GM21717 (cell line): ENCODE data around the gene DNM3.

ENCODE experiments used
- ATAC-seq: cut with Tn5 transposase; IDR thresholded peaks from one replicate; pipeline ENCODE4 v1.9.1; 2021; ENCODE audit warnings: mild to moderate bottlenecking, moderate library complexity; ENCODE audit not compliant: unreplicated experiment

Gene DNM3

DNA sequence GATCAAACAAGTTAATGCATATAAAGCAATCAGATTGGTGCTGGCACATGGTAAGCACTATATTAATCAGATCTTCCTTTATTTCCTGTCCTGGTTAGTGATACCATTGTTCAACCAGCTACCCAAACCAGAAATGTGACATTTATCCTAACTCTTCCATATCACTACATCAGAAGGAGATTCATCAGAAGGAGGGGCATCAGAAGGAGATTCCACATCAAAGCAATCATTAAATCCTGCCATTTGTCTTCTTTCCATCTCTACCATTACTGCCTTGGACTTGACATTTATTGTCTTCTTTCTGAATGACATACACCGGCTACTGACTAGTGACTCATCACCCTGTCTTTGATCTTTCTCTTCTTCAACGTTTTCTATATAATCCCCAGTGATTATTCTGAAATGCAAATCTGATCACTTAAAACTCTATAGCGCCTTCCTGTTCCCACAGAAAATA, 75.0 kb downstream of the DNM3 start:
- ATAC-seq: no peak

DNA sequence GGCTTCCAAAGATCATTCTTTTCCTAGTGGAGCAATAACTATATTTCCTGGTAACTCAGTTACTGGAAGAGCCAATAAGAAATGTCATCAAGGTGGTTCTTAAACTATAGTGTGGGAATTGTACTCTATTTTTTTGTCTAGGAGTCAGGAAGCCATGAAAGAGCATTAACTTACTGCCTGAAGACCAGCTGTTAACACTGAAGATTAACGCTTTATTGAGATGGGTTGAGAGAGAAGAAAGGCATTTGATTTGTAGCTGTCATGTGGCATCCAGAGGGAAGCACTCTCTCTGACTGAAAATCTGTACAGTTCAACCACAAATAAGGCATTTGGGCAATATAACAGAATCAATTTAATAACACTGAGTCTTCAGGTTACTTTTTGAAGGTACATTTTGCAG, 76.0 kb downstream of the DNM3 start:
- ATAC-seq: no peak

DNA sequence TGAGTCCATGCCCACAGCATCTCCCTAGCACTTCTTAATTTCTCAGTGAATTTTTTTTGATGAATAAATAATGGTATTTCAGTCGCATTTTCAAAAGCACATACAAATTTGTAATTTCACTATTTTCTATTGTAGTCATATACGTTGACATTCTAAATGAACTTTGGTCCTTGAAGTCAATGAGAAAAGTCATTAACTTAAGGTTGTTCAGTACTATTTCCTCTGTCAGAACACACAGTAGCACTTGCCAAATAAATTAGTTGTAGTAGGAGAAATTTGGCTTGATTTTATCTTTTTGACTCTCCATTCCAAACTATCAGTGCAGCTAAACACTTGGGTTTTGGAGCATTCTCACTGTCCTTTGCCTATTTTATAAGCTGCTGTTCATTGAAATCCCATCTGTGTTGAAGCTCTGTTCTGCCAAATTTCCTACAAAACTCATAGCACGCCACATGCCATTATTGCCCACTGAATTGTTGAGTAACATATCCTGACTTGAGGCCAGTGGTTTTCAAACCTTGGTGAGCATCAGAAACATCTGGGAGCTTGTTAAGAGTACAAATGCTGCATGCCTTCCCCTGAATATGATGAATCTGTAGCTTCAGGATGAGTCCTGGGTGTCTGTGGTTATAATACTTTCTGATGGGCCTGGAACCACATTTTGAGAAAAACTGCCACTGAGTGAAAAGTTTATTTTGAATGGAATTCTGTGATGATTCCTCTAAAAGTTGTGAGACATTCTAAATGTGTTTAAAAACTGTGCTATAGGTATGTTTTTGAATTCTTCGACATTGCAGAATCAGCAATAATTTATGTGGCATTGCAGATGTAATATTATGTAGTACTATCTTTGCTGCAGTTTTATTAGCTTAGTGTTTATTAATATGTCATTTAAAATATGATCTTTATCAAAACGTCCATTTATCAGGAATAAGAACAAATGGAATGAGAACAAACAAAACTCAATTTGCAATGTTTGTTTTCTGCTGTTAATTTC, 78.9 kb downstream of the DNM3 start:
- no peak for ATAC-seq

DNA sequence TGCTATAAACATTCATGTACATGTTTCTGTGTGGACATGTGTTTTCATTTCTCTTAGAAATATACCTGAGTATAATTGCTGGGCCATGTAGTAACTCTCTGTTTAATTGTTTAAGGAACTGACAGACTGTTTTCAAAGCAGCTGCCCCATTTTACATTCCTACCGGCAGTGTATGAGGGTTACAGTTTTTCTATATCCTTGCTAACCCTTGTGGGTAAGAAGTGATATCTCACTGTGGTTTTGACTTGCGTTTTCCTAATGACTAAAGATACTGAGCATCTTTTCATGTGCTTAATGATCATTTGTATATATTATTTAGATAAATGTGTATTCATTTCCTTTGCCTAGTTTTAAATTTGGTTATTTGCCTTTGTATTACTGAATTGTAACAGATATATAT, 81.7 kb downstream of the DNM3 start:
- no peak for ATAC-seq

DNA sequence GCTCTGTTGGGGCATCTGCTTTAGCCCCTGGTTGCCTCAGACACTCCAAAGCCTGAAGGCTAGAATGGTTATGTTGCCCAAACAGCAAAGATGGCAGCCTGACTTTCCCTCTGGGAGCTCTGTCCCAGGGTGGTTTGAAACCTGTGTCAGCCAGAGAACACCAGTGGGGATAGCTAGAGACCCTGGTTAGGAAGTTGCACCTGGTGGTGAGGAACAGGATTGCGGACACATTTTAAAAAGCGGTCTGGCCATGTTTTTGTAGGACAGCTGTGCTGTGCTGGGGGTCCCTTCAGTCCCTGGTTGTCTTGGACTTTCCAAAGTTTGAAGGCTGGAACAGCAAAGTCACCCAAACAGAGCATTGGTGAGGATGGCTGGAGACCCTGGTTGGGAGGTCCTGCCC, 87.8 kb downstream of the DNM3 start:
- no peak for ATAC-seq

DNA sequence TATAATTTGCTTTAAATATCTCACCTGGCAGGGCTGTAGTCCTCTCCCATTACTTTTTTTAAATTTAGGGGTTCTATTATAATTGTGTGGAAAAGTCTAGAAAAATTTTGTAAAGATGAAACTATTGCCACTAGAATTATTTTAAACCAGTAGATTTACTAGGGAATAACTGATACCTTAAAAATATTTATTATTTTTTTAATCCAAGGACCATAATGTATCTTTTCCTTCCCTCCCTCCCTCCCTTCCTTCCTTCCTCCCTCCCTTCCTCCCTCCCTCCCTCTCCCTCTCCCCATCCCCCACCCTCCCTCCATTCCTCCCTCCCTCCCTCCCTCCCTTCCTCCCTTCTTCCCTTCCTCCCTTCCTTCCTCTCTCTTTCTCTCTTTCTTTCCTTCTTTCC, 90.5 kb downstream of the DNM3 start:
- ATAC-seq: no peak

DNA sequence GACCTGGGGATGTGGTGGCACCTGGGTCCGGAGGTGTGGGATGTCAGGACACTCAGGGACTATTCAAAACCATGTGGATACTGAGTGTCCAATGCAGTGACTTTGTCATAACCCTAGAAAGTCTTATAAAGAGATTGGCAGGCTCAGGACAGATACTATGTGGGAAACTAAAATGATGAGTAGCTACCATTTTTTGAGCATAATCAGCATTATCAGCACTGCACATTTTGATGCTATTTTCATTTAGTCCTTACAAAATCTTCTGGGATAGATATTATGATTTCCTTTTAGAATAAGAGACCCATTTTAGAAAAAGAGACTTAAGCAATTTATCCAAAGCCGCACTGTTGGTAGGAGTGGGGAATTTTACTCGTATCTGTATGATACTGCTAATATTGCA, 93.4 kb downstream of the DNM3 start:
- ATAC-seq: no peak

DNA sequence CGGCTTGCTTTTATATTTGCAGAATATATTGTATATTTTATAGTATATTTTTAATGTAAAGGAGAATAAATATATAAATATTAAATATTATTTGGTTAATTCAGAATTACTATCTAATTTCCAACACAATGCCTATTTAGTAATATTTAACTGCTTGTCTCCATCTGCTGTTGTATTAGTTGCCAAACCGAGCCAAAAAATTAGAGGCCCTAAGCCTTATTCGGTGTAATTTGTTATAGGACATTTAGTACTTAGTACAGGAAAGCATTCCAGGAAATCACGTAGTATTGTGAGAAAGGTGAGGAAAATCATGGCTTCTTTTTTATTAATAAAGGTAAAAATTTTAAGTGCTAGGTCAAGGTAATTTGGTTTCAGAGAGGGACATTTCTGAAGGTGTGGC, 93.8 kb downstream of the DNM3 start:
- ATAC-seq: no peak

DNA sequence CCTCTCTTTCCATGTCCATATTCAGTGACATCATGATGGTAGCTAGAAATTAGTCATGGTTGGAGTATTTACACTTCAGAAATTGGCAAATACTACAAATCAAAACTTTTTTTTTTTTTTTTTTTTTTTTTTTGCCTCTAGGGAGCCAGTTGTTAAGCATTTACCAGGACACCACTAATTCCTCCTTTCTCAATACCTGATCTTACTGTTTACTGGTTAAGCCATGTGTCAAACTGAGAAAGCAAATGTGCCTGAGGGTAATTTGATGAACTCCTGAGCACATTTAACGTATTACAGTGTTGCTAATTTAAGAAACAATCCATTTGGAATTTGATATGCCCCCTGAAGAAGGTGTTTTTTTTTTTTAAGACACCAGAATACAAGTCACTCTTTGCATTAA, 94.4 kb downstream of the DNM3 start:
- ATAC-seq: no peak

DNA sequence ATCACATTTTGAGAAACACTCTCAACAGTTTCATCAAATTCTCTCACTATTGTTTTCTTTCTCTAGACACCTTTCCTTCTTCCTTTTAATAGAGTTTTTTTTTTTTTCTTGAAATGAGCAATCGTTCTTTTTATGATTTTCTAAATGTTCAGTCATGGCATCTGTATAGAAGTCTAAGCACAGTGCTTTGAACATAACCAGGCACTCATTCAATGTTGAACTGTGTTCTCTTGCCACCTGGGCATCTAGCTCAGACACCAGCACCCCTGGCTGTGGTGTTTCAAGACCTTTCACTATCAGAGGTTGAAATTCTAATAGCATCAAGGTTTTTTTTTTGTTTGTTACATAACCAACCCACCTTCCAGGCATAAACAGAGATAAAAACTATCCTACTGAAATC, 96.6 kb downstream of the DNM3 start:
- no peak for ATAC-seq

DNA sequence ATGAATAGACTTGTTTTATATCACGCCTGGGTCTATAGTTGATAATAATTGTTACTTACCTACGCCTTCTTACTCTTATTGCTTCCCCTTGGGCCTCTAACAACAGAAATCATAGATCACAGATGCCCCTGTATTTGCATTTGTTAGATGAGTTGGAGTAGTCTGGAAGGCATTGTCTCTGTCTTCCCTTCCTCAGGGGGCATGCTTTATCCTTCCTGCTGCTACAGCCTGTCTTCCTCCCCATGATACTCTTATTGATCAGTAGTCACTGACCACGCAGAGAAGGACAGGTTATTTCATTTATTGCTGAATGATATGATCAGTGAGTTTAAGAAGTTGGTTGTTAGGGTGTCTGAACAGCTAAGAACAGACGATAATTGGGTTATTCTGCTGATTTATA, 98.4 kb downstream of the DNM3 start:
- ATAC-seq: no peak

DNA sequence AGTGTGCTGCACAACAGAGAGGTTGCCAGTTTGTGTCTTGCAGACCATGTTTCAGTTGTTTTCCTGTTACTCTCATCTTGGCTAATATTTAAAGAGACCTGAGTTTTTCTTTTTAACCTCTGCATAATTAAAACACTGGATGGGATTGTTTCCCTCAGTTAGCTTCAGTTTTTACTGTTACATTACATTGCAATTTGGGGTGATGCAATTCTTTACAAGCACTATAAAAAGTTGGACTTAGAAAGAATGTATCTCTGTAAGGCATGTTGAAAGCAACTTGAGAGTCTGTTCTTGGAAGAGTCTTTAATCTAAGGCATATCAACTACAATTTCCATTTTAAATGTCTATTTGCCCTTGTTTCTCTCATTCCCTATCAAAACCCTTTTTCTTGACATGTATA, 99.1 kb downstream of the DNM3 start:
- ATAC-seq: no peak

DNA sequence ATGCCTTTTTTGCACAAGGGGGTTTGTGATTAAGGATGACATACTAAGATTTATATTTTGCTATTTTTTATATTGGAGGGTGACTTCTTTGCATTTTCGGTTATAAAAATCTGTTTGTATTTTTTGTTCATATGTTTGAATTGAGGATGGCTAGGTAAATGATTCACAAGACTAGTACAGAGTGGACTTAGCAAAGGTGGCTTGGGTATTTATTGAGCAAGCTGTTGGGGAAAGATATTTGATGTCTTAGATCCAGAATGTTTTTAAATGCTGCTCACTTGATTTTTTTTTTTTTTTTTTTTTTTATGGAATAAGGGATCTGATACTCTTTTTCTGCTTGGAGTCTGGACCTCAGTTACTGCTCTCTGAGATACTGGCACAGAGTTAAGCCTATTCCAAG, 100.6 kb downstream of the DNM3 start:
- ATAC-seq: no peak

DNA sequence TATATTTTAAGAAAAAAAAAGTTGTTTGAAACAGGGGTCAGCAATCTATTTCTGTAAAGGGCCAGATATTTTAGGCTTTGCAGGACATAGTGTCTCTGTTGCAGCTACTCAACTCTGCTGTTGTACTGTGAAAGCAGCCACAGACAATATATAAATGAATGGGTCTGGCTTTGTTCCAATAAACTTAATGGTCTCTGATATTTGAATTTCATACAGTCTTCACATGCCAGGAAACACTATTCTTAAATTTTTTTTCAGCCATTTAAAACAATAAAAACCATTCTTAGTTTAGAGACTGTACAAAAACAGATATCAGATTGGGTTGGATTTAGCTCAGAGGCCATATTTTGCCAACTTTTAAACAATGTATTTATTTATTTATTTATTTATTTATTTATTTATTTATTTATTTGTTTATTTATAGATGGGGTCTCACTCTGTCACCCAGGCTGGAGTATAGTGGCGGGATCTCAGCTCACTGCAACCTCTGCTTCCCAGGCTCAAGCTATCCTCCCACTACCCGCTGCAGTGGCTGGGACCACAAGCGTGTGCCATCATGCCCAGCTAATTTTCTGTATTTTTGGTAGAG, 102.8 kb downstream of the DNM3 start:
- no peak for ATAC-seq

DNA sequence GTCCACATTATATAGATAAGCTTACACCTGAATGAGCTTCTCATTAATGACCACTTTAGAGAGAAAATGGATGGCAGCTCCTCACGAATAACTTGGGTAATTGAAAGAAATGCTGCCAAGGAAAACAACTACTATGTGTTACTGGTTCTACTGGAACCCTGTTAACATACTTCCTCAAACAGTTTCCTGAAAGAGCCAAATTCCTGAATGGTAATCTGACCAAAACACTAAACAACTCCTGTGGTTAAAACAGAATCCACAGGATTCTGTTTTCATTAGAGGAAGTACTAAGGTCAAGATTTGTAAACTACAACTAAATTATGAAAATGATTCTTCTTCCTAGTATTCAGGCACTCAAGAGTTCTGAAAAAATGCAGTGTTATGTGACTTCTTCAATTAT, 107.2 kb downstream of the DNM3 start:
- ATAC-seq: no peak

DNA sequence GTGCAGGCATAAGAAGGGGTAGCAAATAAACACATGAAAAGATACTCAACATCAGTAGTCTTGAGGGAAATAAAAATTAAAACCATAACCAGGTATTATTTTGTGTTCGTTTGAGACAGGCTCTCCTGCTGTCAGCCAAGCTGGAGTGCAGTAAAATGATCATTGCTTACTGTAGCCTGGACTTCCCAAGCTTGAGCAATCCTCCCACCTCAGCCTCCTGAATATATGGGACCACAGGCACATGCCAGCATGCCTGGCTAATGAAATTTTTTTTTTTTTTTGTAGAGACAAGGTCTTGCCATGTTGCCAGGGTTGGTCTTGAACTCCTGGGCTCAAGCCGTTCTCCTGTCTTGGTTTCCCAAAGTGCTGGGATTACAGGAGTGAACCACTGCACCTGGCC, 108.0 kb downstream of the DNM3 start:
- no peak for ATAC-seq

DNA sequence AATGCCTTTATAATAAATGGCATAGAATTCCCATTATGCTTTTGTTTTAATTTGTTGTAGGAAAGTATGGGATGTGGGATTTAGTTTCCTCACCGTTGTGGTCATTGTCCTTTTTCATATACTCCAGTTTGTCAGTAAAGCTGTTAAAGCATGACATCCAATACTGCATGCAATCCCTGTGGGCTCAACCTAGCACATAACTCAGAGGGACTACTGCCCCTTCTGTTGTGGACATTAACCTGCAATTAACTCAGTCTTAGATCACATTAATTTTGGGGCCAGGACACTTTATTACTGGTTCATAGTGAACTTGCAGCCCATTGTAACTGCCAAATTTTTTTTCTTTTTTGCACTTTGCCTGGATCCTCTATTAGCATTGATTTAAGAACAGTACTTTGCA, 112.5 kb downstream of the DNM3 start:
- no peak for ATAC-seq

DNA sequence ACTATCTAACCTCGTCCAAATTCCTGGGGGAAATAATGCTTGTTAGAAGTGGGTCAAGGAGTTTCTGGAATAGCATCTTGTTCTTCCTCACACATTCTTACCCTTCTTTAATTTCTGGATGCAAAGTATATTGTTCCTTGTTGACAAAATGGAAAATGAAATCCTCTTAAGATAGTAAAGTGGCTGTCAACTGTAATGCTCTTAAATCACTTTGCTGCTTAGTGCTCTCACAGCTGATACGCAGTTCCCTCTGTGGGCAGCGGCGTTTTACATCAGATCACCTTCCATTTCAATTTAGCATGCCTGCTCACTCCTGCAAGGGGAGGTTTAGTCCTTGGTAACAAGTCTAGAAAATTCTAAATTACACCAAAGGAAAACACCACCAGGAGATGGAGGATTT, 113.1 kb downstream of the DNM3 start:
- ATAC-seq: no peak

DNA sequence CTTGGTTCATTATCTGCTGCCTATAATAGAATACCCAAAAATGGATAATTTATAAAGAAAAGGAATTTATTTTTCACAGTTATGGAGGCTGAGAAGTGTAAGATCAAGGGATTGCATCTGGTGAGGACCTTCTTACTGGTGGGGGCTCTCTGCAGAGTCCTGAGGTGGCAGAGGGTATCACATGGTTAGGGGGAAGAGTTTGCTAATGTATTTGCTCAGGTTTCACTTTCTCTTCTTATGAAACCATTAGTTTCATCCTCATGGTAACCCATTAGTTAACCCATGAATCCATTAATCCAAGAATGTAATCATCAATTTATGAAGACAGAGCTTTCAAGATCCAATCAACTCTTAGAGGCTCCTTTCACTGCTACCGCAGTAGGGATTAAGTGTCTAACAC, 120.6 kb downstream of the DNM3 start:
- peak; percentile 55 for ATAC-seq

DNA sequence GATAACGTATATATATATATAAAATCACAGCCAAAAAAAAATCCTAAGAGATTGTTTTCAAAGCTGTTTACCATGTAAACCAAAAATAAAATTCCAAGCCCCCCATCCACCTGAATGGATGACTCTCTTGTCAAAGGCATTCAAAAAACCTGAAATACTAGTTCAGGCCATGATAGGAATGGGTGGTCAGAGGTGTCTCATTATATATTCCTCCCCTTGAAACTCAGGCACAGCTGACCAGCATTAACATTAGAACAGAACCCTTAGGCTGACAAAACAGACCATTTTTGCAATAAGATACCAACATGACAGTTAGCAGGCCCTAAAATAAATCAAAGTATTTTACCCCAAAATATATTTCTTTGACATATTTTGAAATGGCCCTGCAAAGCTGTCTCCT, 122.5 kb downstream of the DNM3 start:
- no peak for ATAC-seq

DNA sequence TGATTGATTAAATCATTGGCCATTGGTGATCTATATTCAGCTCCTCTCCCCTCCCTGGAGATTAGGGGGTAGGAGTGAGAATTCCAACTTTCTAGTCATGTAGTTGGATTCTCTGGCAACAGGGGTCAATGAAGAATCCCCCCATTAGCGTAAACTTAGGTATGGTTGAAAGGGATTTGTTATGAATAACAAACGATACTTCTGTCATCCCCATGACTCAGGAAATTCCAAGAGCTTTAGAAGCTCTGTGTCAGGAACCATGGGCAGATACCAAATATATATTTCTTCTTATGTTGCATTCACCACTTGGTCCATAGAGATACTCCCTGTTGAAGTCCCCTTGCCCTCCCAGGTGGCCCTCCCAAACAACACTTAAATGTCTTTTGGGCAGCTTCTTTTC, 124.5 kb downstream of the DNM3 start:
- ATAC-seq: no peak

DNA sequence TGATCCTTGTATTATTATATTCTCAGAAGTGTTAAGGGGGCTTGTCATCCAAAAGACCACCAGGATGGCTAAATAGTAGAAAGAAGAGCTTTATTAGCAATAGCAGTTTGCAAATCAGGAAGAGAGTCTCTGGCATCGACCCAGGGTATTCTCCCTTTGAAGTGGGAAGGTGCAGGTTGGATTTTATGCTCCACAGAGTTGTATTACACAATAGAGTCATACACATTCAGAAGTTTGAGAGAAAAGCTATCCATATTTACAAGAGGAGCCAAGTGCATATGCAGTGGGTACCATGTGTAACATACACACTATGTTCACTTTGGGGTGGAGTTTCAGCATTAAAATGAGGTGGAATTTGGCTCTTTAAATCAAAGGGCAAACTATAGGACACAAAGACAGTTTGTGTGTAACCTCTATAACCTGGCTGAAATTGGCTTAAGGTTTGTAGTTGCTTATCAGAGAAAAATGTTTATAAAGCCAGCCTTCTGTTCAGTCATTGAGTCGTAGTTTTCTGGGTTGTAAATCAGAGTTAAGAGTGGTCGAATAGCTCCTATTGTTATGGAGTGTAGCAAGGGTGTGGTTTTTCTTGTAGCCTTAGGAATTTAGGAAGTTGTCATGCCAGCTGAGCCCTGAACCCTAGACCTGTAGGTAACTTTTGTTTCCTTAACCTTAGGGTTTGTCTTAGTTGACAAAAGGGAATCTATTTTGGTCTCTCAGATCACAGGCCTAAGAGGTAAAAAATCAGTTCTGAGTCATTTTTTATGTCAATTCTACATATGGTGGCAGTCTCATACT, 125.3 kb downstream of the DNM3 start:
- no peak for ATAC-seq
